WTC11 (cell line): ENCODE measurements around the gene DKC1. TPM values are rescaled to one million over a fixed set of nuclear protein-coding genes. Genes with fewer than 3 reads are reported as not detected.

Source experiments
- ATAC-seq: fragments of 200-7000 bp; cut with Tn5 transposase; 2 replicates; pipeline ENCODE4 v1.10.0; 2021; ENCODE audit warnings: mild to moderate bottlenecking, moderate library complexity
- CTCF ChIA-PET: fragments of 300-600 bp; sonication (Branson Sonifier 250); formaldehyde crosslinking; loops from one replicate; lab custom pipeline; 2021; ENCODE audit warnings: antibody characterized with exemption; lab: Charles Lee
- POLR2A ChIA-PET: fragments of 350-600 bp; sonication (Branson Sonifier 250); formaldehyde crosslinking; loops from one replicate; lab custom pipeline; 2021; ENCODE audit warnings: antibody characterized with exemption; lab: Charles Lee
- DNase-seq: peaks from one replicate; pipeline ENCODE4 v3.0.0; 2021; ENCODE audit warnings: low spot score
- H3K27ac Mint-ChIP-seq: 2 replicates; pipeline ENCODE4 v1.8.0; 2021; ENCODE audit warnings: mixed read lengths
- H3K27me3 Mint-ChIP-seq: 2 replicates; pipeline ENCODE4 v1.8.0; 2021; ENCODE audit warnings: low read depth, mild to moderate bottlenecking, moderate library complexity, mixed read lengths
- H3K36me3 Mint-ChIP-seq: 2 replicates; pipeline ENCODE4 v1.8.0; 2021; ENCODE audit warnings: mixed read lengths
- H3K4me1 Mint-ChIP-seq: 2 replicates; pipeline ENCODE4 v1.8.0; 2022; ENCODE audit warnings: mixed read lengths
- H3K4me3 Mint-ChIP-seq: 2 replicates; pipeline ENCODE4 v1.8.0; 2021; ENCODE audit warnings: mild to moderate bottlenecking, moderate library complexity, mixed read lengths
- H3K9me3 Mint-ChIP-seq: 2 replicates; pipeline ENCODE4 v1.8.0; 2021; ENCODE audit warnings: mixed read lengths
- CTCF ChIP-seq: fragments of 200-600 bp; IDR thresholded peaks from 2 replicates; pipeline ENCODE4 v1.8.0; 2022; ENCODE audit warnings: antibody characterized with exemption
- ERG ChIP-seq: fragments of 250-450 bp; sonication (Bioruptor Pico); IDR thresholded peaks from 2 replicates; pipeline ENCODE4 v1.8.0; 2021; ENCODE audit warnings: mild to moderate bottlenecking
- HMGXB4 ChIP-seq: sonication (generic); formaldehyde crosslinking; IDR thresholded peaks from 2 replicates; pipeline ENCODE4 v1.8.1; 2023; ENCODE audit warnings: mild to moderate bottlenecking, moderate library complexity, missing genetic modification reagents
- IRF1 ChIP-seq: sonication (generic); formaldehyde crosslinking; IDR thresholded peaks from 2 replicates; pipeline ENCODE4 v1.8.0; 2023; ENCODE audit warnings: missing genetic modification reagents
- TP53 ChIP-seq: sonication (generic); formaldehyde crosslinking; IDR thresholded peaks from 2 replicates; pipeline ENCODE4 v1.8.1; 2023; ENCODE audit warnings: mild to moderate bottlenecking, missing genetic modification reagents
- USF1 ChIP-seq: sonication (generic); formaldehyde crosslinking; IDR thresholded peaks from 2 replicates; pipeline ENCODE4 v1.8.0; 2022; ENCODE audit warnings: mild to moderate bottlenecking, missing genetic modification reagents
- ZNF396 ChIP-seq: fragments of 250-450 bp; sonication (Bioruptor Pico); IDR thresholded peaks from 2 replicates; pipeline ENCODE4 v1.8.0; 2021; ENCODE audit warnings: mild to moderate bottlenecking, moderate library complexity, borderline replicate concordance
- ZNF423 ChIP-seq: fragments of 250-450 bp; sonication (Bioruptor Pico); IDR thresholded peaks from 2 replicates; pipeline ENCODE4 v2.1.2; 2022; ENCODE audit warnings: mild to moderate bottlenecking, moderate library complexity
- total RNA-seq: library from RNA; stranded (reverse); gene quantifications from 3 replicates; pipeline ENCODE4 v1.2.3, GENCODE V29; 2021
- TF ChIP-seq, protein P1 (sequence below): sonication (generic); formaldehyde crosslinking; IDR thresholded peaks from 2 replicates; pipeline ENCODE4 v1.8.0; 2022; ENCODE audit warnings: mild to moderate bottlenecking, missing genetic modification reagents
- TF ChIP-seq, protein P2 (sequence below): sonication (generic); formaldehyde crosslinking; IDR thresholded peaks from 2 replicates; pipeline ENCODE4 v1.8.1; 2022; ENCODE audit warnings: low read depth, mild to moderate bottlenecking, moderate library complexity, missing genetic modification reagents, borderline replicate concordance
- TF ChIP-seq, protein P3 (sequence below): sonication (generic); formaldehyde crosslinking; IDR thresholded peaks from 2 replicates; pipeline ENCODE4 v1.8.0; 2022; ENCODE audit warnings: mild to moderate bottlenecking, missing genetic modification reagents
- TF ChIP-seq, protein P4 (sequence below): sonication (generic); formaldehyde crosslinking; IDR thresholded peaks from 2 replicates; pipeline ENCODE4 v1.8.1; 2023; ENCODE audit warnings: mild to moderate bottlenecking, missing genetic modification reagents, borderline replicate concordance

The DKC1 gene
- total RNA-seq, 1 experiment from 2014 or later, result 123 TPM

DNA sequence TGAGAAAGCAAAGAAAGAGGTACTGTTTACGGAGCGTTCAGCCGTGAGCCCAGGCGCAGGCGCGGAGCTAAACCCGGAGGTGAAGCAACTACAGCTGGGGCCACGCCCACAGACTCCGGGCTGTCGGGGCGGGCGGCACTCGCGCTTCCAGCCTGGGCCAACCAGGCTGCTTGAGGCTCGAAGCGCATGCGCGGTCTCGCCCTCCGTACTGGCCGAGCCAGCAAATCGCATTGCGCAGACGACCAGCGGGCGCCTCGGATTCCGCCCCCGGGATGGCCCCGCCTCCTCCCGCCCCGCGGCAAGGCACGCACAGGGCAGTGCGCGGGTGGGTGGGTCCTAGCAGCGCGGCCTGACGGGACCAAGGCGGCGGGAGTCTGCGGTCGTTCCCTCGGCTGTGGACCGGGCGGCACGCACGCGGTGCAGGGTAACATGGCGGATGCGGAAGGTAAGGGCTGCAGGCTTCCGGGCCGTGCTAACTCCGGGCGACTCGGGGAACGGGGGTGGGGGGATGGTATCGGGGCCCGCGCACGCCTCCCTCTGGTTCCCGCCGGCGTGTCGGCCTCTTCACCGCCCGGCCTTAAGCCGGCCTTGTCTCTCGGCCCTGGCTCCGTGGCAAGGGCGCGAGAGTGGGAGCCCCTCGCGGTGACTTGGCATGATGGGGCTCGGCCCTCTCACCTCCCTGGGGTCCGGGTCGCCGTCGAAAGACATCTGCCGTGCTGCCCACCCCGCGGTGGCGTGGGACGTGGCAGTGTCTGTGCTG is at the start of gene DKC1 (continued):
- TF ChIP-seq USF1 (CRISPR knock-in tag), result peak; percentile 41; the same call in 1 of the 2 replicates
- TF ChIP-seq, all 79 proteins: peak for 8

GRCh38 chrX:154714925-154715324 is 47.7 kb upstream of the DKC1 start:
- Mint-ChIP-seq H3K27ac (no peak overlapping the region), H3K27me3 (no peaks in the 10 kb centered on the region; the same call in 1 of the 2 replicates), H3K4me3 (no peak overlapping the region), H3K9me3 (no peaks in the 10 kb centered on the region), H3K36me3 (no peaks in the 10 kb centered on the region), H3K4me1 (peaks cover 8% of the 10 kb centered on the region; the same call in 1 of the 2 replicates)
- ATAC-seq (peak; percentile 69), DNase-seq (peak; percentile 36)
- TF ChIP-seq, protein P1, sequence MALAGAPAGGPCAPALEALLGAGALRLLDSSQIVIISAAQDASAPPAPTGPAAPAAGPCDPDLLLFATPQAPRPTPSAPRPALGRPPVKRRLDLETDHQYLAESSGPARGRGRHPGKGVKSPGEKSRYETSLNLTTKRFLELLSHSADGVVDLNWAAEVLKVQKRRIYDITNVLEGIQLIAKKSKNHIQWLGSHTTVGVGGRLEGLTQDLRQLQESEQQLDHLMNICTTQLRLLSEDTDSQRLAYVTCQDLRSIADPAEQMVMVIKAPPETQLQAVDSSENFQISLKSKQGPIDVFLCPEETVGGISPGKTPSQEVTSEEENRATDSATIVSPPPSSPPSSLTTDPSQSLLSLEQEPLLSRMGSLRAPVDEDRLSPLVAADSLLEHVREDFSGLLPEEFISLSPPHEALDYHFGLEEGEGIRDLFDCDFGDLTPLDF (CRISPR knock-in tag), result no peak
- TF ChIP-seq, protein P2, sequence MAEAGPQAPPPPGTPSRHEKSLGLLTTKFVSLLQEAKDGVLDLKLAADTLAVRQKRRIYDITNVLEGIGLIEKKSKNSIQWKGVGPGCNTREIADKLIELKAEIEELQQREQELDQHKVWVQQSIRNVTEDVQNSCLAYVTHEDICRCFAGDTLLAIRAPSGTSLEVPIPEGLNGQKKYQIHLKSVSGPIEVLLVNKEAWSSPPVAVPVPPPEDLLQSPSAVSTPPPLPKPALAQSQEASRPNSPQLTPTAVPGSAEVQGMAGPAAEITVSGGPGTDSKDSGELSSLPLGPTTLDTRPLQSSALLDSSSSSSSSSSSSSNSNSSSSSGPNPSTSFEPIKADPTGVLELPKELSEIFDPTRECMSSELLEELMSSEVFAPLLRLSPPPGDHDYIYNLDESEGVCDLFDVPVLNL (CRISPR knock-in tag), result no peak
- TF ChIP-seq IRF1 (no peak), CTCF (peak; percentile 45)
- ChIA-PET POLR2A (no interaction called here), CTCF (no interaction called here)

DNA sequence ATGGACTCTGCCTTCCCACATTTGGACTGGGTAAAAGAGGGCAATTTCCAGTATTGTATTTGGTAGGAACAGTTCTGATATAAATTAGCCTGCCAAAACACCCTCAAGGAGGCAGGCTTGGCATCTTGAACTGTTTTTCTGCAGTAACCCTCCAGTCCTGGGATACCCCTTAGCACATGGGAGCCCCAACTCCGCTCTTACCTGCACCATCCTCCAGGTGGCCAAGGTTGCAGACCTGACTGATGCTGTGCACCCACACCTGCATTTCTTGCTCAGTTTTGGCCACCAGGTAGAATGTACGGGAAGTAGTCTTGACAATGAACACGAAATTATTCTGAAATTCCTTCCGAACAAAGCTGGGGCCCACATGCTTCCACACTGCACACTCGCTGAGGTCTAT is 46.8 kb upstream of the DKC1 start:
- H3K9me3 Mint-ChIP-seq, result peaks cover 2% of the 10 kb centered on the region
- peaks cover 8% of the 10 kb centered on the region; the same call in 1 of the 2 replicates for H3K4me1 Mint-ChIP-seq
- ChIA-PET CTCF (no interaction called here), POLR2A (no interaction called here)
- DNase-seq, result peak; percentile 17
- peak; percentile 89 for ATAC-seq
- H3K27ac Mint-ChIP-seq, result no peak overlapping the region
- H3K27me3 Mint-ChIP-seq, result no peaks in the 10 kb centered on the region; the same call in 1 of the 2 replicates
- TF ChIP-seq TP53 (CRISPR knock-in tag), result no peak
- no peak for TF ChIP-seq ZNF423 (CRISPR knock-in tag)
- TF ChIP-seq, protein P1 (CRISPR knock-in tag), result no peak
- no peak for TF ChIP-seq HMGXB4 (CRISPR knock-in tag)
- TF ChIP-seq, protein P3, sequence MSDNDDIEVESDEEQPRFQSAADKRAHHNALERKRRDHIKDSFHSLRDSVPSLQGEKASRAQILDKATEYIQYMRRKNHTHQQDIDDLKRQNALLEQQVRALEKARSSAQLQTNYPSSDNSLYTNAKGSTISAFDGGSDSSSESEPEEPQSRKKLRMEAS (CRISPR knock-in tag), result no peak
- no peak for TF ChIP-seq ZNF396 (CRISPR knock-in tag)
- TF ChIP-seq, protein P4, sequence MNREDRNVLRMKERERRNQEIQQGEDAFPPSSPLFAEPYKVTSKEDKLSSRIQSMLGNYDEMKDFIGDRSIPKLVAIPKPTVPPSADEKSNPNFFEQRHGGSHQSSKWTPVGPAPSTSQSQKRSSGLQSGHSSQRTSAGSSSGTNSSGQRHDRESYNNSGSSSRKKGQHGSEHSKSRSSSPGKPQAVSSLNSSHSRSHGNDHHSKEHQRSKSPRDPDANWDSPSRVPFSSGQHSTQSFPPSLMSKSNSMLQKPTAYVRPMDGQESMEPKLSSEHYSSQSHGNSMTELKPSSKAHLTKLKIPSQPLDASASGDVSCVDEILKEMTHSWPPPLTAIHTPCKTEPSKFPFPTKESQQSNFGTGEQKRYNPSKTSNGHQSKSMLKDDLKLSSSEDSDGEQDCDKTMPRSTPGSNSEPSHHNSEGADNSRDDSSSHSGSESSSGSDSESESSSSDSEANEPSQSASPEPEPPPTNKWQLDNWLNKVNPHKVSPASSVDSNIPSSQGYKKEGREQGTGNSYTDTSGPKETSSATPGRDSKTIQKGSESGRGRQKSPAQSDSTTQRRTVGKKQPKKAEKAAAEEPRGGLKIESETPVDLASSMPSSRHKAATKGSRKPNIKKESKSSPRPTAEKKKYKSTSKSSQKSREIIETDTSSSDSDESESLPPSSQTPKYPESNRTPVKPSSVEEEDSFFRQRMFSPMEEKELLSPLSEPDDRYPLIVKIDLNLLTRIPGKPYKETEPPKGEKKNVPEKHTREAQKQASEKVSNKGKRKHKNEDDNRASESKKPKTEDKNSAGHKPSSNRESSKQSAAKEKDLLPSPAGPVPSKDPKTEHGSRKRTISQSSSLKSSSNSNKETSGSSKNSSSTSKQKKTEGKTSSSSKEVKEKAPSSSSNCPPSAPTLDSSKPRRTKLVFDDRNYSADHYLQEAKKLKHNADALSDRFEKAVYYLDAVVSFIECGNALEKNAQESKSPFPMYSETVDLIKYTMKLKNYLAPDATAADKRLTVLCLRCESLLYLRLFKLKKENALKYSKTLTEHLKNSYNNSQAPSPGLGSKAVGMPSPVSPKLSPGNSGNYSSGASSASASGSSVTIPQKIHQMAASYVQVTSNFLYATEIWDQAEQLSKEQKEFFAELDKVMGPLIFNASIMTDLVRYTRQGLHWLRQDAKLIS, result no peak
- TF ChIP-seq ERG (CRISPR knock-in tag), result no peak
- H3K36me3 Mint-ChIP-seq, result no peaks in the 10 kb centered on the region
- no peak overlapping the region for H3K4me3 Mint-ChIP-seq
